Cardiac fibroblast (primary cell): ENCODE data around the gene BICD2.

Source experiments
- DNase-seq, 2 donors: peaks; one replicate each; pipeline versions ENCODE4 v3.0.0 to v3.0.0-alpha.2; 2010; ENCODE audit warnings: low read depth in 2 of 2
- H3K4me3 ChIP-seq, 2 donors: replicated peaks in 1 of 2; 1 replicate in 1 of 2; 2 replicates in 1 of 2; pipeline ENCODE4 v1.5.1; 2011; ENCODE audit warnings: low read depth in 2 of 2, low read length in 2 of 2, mild to moderate bottlenecking in 2 of 2, moderate library complexity in 1 of 2
- CTCF ChIP-seq: IDR thresholded peaks from one replicate; pipeline ENCODE4 v1.5.1; 2011; ENCODE audit warnings: low read depth, mild to moderate bottlenecking, low read length, inconsistent platforms

BICD2 gene

GRCh38 chr9:92746567-92747458, 17.8 kb downstream of the BICD2 start:
- no peak for TF ChIP-seq CTCF
- DNase-seq = peak; percentile 68 to 74
- H3K4me3 ChIP-seq = no peak overlapping the region

- no peak for DNase-seq
- H3K4me3 ChIP-seq = no peak overlapping the region
- TF ChIP-seq CTCF = no peak
Observed at GRCh38 chr9:92745881-92746280, 18.8 kb downstream of the BICD2 start.

GRCh38 chr9:92745331-92745730, 19.3 kb downstream of the BICD2 start:
- TF ChIP-seq CTCF = no peak
- no peak overlapping the region for H3K4me3 ChIP-seq

GRCh38 chr9:92740969-92741368, 23.7 kb downstream of the BICD2 start:
- no peak overlapping the region for H3K4me3 ChIP-seq
- no peak for TF ChIP-seq CTCF
- DNase-seq = no peak

More at GRCh38 chr9:92745331-92745730, 19.3 kb downstream of the BICD2 start:
- DNase-seq = no peak

- no peak for DNase-seq
- TF ChIP-seq CTCF = no peak
- H3K4me3 ChIP-seq = no peak overlapping the region
Observed at GRCh38 chr9:92740446-92740961, 24.1 kb downstream of the BICD2 start.

- no peak overlapping the region for H3K4me3 ChIP-seq
- DNase-seq = peak; percentile 44 to 52
Observed at GRCh38 chr9:92740009-92740408, 24.6 kb downstream of the BICD2 start.

More at GRCh38 chr9:92740009-92740408, 24.6 kb downstream of the BICD2 start:
- TF ChIP-seq CTCF = no peak
